NCI-H82 treated with DMSO at 0.1 percent for 48 hours (cell line): ENCODE results near the gene FGFR3.

Source experiments
- DNase-seq: peaks from one replicate; lab custom pipeline; 2025; ENCODE audit not compliant: unreplicated experiment; lab: John Stamatoyannopoulos, UW

FGFR3 gene

DNA sequence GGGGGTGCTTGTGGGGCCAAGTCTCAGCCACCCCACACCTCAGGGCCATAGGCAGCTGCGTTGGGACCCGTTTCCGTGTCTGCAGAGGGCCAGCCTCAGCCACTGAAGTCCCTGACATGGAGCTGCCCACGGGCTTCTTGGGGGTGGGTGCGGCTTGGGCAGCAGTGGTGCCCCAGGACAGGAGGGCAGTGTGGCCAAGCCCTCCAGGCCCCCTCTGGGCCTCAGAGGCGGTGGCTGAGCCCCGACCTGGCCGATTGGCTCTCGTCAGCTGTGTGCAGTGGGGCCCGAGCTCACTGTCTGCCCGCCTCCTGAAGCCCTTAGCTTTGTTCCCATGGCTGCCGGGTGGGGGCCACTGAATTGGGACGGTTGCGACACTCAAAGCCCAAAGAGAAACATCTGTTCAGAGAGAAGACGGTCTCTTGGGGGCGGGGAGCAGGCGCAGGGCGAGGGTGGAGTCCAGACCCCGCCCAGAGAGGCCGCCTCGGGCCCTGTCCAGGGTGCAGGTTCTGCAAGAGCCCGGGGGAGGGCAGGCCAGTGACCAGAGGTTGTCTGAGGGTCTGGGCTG, 9.1 kb downstream of the FGFR3 start:
- no peak for DNase-seq

DNA sequence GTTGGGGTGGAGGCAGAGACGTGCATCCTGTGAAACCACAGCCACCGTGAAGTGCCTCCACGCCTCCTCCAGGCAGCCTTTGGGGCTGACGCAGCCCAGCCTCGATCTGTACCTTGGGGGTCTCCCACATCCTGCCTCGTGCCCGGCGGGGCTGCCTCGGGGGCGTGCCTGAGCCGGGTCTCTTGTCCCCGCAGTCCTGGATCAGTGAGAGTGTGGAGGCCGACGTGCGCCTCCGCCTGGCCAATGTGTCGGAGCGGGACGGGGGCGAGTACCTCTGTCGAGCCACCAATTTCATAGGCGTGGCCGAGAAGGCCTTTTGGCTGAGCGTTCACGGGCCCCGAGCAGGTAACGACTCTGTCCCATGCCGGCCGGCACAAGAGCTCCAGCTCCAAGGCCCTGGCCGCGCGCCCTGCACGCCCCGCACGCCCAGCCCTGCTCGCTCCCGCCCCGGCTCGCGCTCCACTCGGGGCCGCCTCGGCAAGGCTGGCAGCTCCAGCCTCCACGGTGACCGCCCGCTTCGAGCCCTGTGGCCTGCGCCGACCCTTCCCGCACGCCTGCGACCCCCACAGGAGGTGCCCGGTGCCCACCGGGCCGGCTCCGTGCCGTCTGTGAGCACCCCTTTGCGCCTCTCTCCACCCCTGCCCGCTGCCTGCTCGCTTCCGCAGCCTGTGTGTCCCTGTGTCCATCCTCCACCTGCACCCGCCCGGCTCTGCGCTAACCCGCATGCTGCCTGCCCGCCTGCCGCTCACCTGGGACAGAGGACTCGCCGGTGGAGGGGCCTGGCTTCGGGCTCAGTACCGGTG, 9.8 kb downstream of the FGFR3 start:
- DNase-seq = no peak

DNA sequence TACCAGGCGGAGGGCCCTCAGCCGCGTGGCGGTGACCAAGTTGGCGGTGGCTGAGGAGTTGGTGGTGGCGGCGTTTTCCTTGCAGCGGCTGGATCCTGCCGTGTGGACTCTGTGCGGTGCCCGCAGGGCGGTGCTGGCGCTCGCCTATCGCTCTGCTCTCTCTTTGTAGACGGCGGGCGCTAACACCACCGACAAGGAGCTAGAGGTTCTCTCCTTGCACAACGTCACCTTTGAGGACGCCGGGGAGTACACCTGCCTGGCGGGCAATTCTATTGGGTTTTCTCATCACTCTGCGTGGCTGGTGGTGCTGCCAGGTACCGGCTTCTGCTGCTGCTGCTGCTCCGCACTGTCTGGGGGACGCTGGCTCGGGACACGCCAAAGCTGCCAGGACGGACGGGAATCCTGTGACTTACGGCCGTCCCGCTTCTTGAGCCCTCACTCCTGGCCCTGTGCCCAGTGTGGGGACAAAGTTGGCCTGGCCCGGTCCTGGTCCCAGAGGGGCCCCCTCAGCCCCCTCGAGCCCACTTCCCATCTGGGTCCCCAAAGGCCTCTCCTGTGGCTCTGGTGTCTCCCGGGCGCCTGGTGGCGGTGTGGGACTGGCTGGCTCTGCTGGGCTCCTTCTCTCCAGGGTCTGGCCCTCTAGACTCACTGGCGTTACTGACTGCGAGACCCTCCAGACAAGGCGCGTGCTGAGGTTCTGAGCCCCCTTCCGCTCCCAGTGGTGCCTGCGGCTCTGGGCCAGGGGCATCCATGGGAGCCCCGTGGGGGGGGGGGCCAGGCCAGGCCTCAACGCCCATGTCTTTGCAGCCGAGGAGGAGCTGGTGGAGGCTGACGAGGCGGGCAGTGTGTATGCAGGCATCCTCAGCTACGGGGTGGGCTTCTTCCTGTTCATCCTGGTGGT, 10.7 kb downstream of the FGFR3 start:
- DNase-seq = no peak

DNA sequence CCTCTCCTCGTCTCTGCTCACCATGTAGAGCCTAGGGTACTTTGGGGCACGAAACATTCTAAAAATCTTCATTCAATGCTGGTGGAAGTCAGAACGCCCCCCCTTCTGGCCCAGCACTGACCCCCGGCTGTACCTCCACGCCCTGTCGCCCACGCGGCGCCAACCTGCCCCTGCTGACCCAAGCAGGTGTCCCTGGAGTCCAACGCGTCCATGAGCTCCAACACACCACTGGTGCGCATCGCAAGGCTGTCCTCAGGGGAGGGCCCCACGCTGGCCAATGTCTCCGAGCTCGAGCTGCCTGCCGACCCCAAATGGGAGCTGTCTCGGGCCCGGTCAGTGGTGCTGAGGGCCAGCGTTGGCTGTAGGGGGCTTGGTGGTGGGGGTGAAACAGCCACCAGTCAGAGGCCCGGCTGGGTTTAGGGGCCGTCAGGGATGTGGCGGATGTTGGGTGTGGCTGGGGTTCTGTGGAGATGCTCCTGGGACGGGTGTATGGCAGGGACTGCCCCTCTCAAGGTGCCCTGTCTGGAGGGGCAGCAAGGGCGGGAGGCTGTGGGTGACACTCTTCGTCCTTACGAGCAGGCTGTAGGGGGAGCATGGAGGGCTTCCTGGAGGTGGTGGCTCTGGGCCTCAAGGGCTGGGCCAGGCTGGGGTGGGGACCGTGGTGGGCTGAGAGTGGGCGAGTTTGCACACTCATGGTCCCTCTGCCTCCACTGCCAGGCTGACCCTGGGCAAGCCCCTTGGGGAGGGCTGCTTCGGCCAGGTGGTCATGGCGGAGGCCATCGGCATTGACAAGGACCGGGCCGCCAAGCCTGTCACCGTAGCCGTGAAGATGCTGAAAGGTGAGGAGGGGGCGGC, 11.8 kb downstream of the FGFR3 start:
- DNase-seq = no peak

DNA sequence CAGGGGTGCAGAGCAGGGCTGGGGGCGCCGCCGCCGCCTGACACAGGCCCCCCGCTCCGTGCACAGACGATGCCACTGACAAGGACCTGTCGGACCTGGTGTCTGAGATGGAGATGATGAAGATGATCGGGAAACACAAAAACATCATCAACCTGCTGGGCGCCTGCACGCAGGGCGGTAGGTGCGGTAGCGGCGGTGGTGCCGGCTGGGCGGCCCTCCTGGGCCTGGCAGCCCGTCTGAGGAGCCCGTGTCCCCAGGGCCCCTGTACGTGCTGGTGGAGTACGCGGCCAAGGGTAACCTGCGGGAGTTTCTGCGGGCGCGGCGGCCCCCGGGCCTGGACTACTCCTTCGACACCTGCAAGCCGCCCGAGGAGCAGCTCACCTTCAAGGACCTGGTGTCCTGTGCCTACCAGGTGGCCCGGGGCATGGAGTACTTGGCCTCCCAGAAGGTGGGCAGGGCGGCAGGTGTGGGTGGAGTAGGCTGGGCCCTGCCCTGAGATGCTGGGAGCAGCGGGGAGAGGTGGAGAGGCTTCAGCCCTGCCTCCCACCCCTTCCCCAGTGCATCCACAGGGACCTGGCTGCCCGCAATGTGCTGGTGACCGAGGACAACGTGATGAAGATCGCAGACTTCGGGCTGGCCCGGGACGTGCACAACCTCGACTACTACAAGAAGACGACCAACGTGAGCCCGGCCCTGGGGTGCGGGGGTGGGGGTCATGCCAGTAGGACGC, 12.6 kb downstream of the FGFR3 start:
- DNase-seq = no peak

DNA sequence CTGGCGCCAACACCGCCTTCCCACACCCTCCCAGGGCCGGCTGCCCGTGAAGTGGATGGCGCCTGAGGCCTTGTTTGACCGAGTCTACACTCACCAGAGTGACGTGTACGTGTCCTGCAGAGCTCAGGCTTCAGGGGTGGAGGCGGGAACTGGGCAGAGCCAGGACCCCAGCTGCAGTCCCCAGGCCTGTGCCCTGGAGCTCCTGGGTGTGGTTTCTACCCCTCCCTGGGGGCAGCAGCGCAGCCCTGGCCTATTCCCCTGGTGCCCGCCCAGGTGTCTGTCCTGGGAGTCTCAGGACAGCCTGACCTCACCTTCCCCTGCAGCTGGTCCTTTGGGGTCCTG, 13.1 kb downstream of the FGFR3 start:
- DNase-seq = no peak

DNA sequence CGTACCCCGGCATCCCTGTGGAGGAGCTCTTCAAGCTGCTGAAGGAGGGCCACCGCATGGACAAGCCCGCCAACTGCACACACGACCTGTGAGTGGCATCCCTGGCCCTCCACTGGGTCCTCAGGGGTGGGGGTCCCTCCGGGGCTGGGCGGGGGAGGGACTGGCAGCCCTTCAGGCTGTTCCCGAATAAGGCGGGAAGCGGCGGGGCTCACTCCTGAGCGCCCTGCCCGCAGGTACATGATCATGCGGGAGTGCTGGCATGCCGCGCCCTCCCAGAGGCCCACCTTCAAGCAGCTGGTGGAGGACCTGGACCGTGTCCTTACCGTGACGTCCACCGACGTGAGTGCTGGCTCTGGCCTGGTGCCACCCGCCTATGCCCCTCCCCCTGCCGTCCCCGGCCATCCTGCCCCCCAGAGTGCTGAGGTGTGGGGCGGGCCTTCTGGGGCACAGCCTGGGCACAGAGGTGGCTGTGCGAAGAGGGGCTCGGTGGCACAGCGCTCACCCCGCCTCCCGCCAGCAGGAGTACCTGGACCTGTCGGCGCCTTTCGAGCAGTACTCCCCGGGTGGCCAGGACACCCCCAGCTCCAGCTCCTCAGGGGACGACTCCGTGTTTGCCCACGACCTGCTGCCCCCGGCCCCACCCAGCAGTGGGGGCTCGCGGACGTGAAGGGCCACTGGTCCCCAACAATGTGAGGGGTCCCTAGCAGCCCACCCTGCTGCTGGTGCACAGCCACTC, 13.7 kb downstream of the FGFR3 start:
- no peak for DNase-seq

DNA sequence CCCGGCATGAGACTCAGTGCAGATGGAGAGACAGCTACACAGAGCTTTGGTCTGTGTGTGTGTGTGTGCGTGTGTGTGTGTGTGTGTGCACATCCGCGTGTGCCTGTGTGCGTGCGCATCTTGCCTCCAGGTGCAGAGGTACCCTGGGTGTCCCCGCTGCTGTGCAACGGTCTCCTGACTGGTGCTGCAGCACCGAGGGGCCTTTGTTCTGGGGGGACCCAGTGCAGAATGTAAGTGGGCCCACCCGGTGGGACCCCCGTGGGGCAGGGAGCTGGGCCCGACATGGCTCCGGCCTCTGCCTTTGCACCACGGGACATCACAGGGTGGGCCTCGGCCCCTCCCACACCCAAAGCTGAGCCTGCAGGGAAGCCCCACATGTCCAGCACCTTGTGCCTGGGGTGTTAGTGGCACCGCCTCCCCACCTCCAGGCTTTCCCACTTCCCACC, 14.3 kb downstream of the FGFR3 start:
- no peak for DNase-seq

DNA sequence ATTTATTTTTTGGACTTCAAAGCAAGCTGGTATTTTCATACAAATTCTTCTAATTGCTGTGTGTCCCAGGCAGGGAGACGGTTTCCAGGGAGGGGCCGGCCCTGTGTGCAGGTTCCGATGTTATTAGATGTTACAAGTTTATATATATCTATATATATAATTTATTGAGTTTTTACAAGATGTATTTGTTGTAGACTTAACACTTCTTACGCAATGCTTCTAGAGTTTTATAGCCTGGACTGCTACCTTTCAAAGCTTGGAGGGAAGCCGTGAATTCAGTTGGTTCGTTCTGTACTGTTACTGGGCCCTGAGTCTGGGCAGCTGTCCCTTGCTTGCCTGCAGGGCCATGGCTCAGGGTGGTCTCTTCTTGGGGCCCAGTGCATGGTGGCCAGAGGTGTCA, 15.3 kb downstream of the FGFR3 start:
- DNase-seq = no peak

DNA sequence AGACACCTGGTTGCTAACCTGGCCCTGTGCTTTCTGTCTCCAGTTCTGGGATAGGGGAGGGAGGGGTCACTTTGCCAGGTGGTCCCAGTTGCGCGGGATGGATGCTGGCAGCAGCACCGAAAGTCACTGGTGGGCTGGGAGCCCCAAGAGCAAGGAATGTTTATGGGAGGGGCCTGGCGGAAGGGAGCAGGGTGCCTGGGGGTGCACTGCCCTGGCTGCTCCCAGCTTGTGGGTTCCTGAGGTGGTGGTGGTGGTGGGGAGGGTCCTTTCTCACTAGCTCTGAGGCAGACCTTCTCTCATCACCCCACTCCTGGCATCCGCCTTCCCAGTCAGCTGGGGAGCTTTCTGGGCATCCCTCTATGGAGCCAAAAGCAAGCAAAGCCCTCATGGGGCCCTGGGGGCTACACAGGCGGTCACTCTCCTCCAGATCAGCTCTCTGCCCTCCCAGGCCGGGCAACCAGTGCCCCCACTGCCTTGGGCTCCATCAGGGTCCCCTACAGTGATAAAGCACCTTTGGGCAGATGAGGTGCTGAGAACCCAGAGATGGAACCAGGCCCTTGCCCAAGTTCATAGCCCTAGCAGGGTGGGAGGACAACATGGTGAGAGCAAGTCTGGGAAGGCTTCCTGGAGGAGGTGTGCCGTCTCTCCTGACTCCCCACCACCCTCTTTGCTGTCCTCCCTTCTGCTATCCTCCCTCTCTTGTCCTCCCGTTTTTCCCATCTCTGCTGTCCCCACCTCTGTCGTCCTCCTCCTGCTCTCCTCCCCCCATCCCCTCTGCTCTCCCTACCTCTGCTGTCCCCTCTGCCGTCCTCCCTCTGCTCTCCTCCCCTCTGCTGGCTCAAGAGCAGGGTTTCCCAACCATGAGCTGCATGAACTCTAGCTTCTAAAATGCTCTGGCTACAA, 16.0 kb downstream of the FGFR3 start:
- no peak for DNase-seq

DNA sequence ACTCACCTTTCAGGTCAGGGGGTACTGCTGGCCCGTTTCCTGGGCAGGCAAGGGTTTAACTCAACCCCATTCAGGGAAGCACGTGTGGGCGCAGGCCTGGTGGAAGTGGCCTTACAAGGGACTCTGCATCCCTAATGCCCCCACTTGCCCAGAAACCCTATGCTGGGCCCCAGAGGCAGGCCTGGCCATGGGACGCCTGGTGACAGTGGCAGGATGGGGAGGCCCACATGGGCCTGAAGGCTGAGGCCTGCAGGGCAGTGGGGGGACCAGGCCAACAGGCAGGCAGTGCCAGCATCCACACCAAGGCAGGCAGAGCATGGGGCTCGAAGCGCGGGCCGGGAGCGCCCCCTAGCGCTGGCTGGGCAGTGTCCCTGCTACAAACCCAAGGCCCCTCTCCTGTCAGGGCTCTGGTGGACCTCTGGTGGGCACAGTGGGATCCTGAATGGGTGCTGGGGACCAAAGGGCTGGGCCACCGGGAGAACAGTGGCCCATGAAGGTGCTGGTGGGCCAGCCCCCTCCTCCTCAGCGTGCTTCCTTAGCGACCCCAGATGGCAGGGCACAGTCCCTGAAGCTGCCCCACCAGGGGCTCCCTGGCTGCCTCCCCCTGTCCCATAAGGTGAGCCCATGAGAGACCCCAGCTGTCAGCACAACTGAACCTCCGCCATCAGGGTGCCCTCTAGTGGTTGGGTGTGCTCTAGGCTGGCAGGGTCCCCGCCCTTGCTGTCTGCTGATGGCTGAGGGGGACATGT, 16.8 kb downstream of the FGFR3 start:
- peak; percentile 31 for DNase-seq

DNA sequence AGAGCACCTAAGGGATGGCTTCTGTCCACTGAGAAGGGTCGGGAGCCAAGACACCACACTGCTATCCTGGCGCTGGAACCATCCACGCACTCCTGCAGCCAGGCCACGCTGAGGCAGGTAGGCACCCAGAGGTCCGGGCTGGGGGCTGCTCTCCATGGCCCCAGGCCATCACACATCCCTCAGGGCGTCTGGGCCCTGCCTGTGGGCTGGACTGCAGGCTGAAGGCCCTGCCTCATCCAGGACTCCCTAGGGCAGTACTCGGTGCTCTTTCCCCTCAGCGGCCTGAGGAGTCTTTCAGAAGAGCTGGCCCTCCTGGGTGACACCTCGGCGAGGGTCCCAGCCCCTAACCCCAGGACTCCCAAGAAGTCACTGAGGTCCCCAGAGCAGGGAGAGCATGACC, 17.7 kb downstream of the FGFR3 start:
- DNase-seq = no peak

DNA sequence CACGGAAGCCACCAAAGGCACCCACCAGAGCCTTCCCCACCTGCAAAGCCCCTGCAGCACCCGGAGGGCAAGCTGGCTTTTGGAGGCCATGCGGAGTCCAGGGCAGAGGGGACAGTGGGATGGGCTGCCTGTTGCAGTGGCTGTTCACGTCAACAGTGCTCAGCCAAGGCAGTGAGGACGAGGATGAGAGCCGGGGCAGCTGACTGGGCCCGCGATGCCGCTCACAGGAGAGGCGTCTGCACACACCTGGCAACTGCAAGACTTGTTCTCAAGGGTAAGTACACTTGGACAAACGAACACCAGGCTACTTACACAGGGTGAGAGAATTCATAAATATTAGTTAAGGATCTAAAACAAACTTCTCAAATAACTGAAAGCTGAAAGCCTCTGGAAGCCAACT, 19.6 kb downstream of the FGFR3 start:
- DNase-seq = no peak

DNA sequence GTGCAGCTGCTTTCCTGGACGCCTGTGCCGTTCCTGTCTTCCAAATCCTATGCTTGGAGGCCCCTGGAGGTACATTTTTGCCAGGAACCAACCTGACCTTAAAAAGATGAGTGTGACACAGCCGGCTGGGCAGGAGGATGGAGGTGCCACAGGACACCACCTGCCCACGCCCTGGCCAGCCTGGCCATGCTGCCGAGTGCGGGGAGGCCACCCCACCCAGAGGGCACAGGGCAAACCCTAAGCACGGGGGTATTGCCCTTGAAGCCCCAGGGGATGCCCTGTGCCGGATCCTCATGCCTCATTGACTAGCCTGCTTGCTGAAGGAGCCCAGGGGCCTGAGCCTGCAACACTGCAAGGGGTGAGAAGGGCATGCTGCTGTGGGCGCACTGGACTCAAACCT, 20.1 kb downstream of the FGFR3 start:
- no peak for DNase-seq

DNA sequence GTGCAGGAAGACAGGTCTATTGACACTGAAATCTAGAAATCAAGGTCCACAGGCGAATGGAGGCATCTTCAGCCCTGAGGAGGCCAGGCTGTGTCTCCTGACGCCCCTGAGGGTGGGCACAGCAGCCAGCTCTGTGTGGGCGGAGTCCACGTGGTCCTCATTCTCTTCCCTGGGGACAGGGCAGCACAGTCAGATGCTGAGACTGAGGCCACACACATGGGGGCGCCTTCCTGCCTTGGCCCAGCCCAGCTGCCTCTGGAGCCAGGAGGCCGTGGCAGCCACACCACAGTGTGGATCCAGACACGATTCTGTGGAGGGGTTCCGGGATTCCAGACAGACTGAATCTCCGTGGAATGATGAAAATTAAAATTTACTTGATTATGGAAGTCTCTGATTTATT, 20.8 kb downstream of the FGFR3 start:
- no peak for DNase-seq

DNA sequence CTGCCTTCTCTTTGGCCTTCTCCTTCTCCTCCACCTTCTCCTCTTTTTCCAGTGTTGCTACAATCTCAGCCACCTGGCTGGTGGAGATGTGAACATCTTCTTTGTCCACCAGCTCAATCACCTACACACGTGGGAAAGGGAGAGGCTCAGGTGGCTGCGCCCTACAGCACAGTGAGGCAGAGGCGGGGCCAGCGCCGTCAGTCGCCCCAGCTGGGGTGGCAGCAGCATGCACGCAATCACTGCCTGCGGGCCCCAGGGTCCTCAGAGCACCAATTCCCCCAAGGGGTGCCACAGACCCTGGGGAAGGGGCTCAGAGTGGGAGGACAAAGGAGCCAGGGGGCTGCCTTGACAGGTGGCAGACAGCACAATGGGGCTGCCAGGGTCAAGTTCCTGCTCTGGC, 21.4 kb downstream of the FGFR3 start:
- no peak for DNase-seq

DNA sequence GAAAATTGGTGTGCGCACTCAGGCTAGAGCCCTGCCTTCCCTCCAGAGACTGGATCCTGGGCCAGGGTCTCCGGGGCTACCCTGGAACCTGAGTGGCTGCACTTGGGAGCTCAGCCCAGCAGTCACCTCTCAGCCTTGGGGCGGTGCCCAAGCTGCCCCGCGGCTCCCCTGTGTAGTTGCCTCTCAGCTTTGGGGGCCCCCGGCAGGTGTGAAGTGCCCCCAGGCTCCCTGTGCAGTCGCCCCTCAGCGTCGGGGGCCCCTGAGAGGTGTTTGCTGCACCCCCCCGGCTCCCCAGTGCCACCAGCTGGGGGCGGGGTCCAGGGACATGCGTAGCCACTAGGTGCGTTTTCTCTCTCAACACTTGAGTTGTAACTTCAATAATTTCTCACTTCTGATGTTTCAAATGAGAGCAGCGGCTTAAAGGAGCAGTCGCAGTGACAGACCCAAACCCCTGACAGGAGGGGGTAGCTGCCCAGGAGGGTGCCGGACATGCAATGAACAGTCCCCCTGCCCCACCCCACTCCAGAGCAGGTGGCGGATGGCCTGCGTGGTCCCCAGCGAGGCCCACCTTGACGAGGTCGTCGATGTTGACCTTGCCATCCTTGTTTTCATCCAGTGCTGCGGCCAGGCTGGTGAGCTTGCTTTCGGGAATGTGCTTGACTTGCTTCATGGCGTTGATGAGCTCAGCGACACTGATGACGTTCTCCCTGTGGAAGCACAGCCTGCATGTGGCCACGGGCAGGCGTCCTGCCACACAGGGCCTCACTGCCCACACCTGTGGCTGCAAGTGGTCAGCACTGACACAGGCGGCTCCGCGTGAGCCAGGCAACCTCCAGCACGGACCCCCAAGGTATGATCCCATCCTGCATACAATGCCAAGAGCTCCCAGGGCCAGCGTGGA, 22.3 kb downstream of the FGFR3 start:
- no peak for DNase-seq
